ENCODE data around the gene MTCL1. TPM values are rescaled to one million over a fixed set of nuclear protein-coding genes. Genes with fewer than 3 reads are reported as not detected.

The MTCL1 gene
- total RNA-seq, 1 experiment from 2014 or later = 11.2 TPM

GRCh38 chr18:8799596-8800441, 94.5 kb downstream of the MTCL1 start:
- ChIA-PET POLR2A (ENCODE audit: low non-redundant PET) (no interaction called here), CTCF (no interaction called here)
- BruUV-seq (replicated peaks) = no TSS peak
- no peaks in the 10 kb centered on the region for H3K9me3 ChIP-seq (ENCODE audit: low read depth, low read length, poor library complexity, severe bottlenecking)
- no peaks in the 10 kb centered on the region for H3K4me1 ChIP-seq (ENCODE audit: insufficient read depth, low read length, poor library complexity, severe bottlenecking)
- H3K36me3 ChIP-seq (ENCODE audit: insufficient read depth, low read length, poor library complexity, severe bottlenecking) = no peaks in the 10 kb centered on the region
- no peak overlapping the region for H3K4me3 ChIP-seq (ENCODE audit: low read depth, low read length, poor library complexity, severe bottlenecking)
- H3K27ac ChIP-seq (ENCODE audit: low read depth, low read length, poor library complexity, severe bottlenecking) = no peak overlapping the region
- no peak for DNase-seq (ENCODE audit: low spot score)
- intact Hi-C loops (cut with micrococcal nuclease; ENCODE audit: unreplicated experiment) = no loop called here
- TF ChIP-seq EZH2 (IDR thresholded peaks at IDR 0.05; ENCODE audit: borderline replicate concordance, low read depth, low read length, poor library complexity, severe bottlenecking) = no peak
- TF ChIP-seq, protein P1, sequence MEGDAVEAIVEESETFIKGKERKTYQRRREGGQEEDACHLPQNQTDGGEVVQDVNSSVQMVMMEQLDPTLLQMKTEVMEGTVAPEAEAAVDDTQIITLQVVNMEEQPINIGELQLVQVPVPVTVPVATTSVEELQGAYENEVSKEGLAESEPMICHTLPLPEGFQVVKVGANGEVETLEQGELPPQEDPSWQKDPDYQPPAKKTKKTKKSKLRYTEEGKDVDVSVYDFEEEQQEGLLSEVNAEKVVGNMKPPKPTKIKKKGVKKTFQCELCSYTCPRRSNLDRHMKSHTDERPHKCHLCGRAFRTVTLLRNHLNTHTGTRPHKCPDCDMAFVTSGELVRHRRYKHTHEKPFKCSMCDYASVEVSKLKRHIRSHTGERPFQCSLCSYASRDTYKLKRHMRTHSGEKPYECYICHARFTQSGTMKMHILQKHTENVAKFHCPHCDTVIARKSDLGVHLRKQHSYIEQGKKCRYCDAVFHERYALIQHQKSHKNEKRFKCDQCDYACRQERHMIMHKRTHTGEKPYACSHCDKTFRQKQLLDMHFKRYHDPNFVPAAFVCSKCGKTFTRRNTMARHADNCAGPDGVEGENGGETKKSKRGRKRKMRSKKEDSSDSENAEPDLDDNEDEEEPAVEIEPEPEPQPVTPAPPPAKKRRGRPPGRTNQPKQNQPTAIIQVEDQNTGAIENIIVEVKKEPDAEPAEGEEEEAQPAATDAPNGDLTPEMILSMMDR (conservative IDR thresholded peaks at IDR 0.05; ENCODE audit: low read depth, low read length) = no peak
- H3K27me3 ChIP-seq (replicated peaks; ENCODE audit: insufficient read depth, low read depth, low read length, poor library complexity) = no peaks in the 10 kb centered on the region

DNA sequence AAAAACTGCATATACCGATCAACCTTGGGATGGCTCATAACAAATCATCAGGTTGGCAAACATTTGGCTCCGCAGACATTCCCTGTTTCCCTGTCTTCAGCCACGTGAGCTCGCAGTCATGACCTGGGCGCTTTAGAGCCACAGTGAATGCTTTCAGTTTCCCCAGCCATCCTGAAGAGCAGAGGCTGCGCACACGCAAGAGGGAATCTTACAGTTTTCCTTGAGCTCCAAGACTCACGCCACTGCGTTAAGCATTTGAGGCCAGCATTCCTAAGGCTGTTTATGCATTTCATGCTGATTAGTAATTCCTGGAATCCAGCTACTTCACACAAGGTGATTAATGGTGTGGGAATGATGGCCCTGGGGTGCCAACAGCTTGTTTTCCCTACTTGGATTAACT, 95.1 kb downstream of the MTCL1 start:
- CTCF ChIA-PET = no interaction called here
- no TSS peak for BruUV-seq (replicated peaks)
- Histone ChIP-seq H3K36me3 (ENCODE audit: insufficient read depth, low read length, poor library complexity, severe bottlenecking) (no peaks in the 10 kb centered on the region), H3K9me3 (ENCODE audit: low read depth, low read length, poor library complexity, severe bottlenecking) (no peaks in the 10 kb centered on the region), H3K4me3 (ENCODE audit: low read depth, low read length, poor library complexity, severe bottlenecking) (no peak overlapping the region), H3K27me3 (replicated peaks; ENCODE audit: insufficient read depth, low read depth, low read length, poor library complexity) (no peaks in the 10 kb centered on the region), H3K4me1 (ENCODE audit: insufficient read depth, low read length, poor library complexity, severe bottlenecking) (no peaks in the 10 kb centered on the region), H3K27ac (ENCODE audit: low read depth, low read length, poor library complexity, severe bottlenecking) (no peak overlapping the region)
- intact Hi-C loops (cut with micrococcal nuclease; ENCODE audit: unreplicated experiment) = no loop called here
- no peak for DNase-seq (ENCODE audit: low spot score)
- TF ChIP-seq, protein P1 (conservative IDR thresholded peaks at IDR 0.05; ENCODE audit: low read depth, low read length) = no peak
- TF ChIP-seq EZH2 (IDR thresholded peaks at IDR 0.05; ENCODE audit: borderline replicate concordance, low read depth, low read length, poor library complexity, severe bottlenecking) = no peak
- POLR2A ChIA-PET (ENCODE audit: low non-redundant PET) = interaction anchor here (0.6 kb wide), 1 partner anchor 603 kb away, joined by 3 read pairs; no protein-coding TSS in a partner anchor

DNA sequence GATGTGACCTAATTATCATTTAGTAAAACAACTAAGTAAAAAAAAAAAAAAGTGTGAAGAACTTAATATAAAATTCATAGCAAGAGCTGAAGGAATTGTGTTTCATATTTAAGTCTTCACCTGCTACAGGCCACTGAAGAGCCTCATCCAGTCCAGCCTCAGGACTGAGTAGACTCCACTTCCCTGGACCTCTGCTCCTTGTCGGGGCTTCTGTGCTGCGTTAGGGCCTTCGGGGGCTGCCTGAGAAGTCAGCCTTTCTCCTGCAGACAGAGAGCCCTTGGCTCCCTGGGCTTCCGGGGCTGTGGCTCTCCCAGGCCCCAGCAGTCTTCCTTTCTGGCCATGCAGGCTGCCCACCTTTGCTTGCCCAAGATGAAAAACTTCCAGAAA, 95.5 kb downstream of the MTCL1 start:
- H3K27ac ChIP-seq (ENCODE audit: low read depth, low read length, poor library complexity, severe bottlenecking) = no peak overlapping the region
- no peak overlapping the region for H3K4me3 ChIP-seq (ENCODE audit: low read depth, low read length, poor library complexity, severe bottlenecking)
- no peak for DNase-seq (ENCODE audit: low spot score)

More for the DNA sequence above, 95.5 kb downstream of the MTCL1 start:
- intact Hi-C loops (cut with micrococcal nuclease; ENCODE audit: unreplicated experiment) = no loop called here
- H3K36me3 ChIP-seq (ENCODE audit: insufficient read depth, low read length, poor library complexity, severe bottlenecking) = no peaks in the 10 kb centered on the region
- no peaks in the 10 kb centered on the region for H3K9me3 ChIP-seq (ENCODE audit: low read depth, low read length, poor library complexity, severe bottlenecking)
- H3K27me3 ChIP-seq (replicated peaks; ENCODE audit: insufficient read depth, low read depth, low read length, poor library complexity) = no peaks in the 10 kb centered on the region
- CTCF ChIA-PET = no interaction called here
- no TSS peak for BruUV-seq (replicated peaks)
- TF ChIP-seq EZH2 (IDR thresholded peaks at IDR 0.05; ENCODE audit: borderline replicate concordance, low read depth, low read length, poor library complexity, severe bottlenecking) = no peak
- TF ChIP-seq, protein P1 (conservative IDR thresholded peaks at IDR 0.05; ENCODE audit: low read depth, low read length) = no peak
- POLR2A ChIA-PET (ENCODE audit: low non-redundant PET) = interaction anchor here (0.6 kb wide), 1 partner anchor 603 kb away, joined by 3 read pairs; no protein-coding TSS in a partner anchor
- no peaks in the 10 kb centered on the region for H3K4me1 ChIP-seq (ENCODE audit: insufficient read depth, low read length, poor library complexity, severe bottlenecking)

Data from A673 (cell line).